Cerebellar cortex (tissue), 1 donor: ENCODE data around the gene FILIP1L.

Experiments
- DNase-seq: peaks from one replicate; pipeline ENCODE4 v3.0.0-alpha.2; 2015; ENCODE audit warnings: low spot score

Gene FILIP1L

GRCh38 chr3:99789011-99789721 lies 325.1 kb downstream of the FILIP1L start:
- peak; percentile 14 for DNase-seq
